ENCODE results near the gene DLG1. TPM values are rescaled to one million over a fixed set of nuclear protein-coding genes. Genes with fewer than 3 reads are reported as not detected.
"Not testable (repeated sequence)": the region's sequence is repeated elsewhere in the genome, so short reads cannot be mapped to it uniquely, and the experiment has no call there.

The DLG1 gene
- total RNA-seq, 1 donor from 2014 or later = 77.5 TPM

- H3K4me3 ChIP-seq = no peak overlapping the region
- no peaks in the 10 kb centered on the region for H3K4me1 ChIP-seq
- H3K9me3 ChIP-seq = no peaks in the 10 kb centered on the region
- intact Hi-C loops (cut with DNase I) = no loop called here
- H3K27ac ChIP-seq = no peak overlapping the region
- DNase-seq (no peak), ATAC-seq (no peak)
- no peaks in the 10 kb centered on the region for H3K27me3 ChIP-seq
- H3K36me3 ChIP-seq = peaks cover 7% of the 10 kb centered on the region
- no peak for TF ChIP-seq CTCF (IDR thresholded peaks at IDR 0.05)
Measured at GRCh38 chr3:197082871-197083270, 215.5 kb downstream of the DLG1 start.

- H3K36me3 ChIP-seq = peaks cover 21% of the 10 kb centered on the region
- no peak for TF ChIP-seq CTCF (IDR thresholded peaks at IDR 0.05)
- no peaks in the 10 kb centered on the region for H3K9me3 ChIP-seq
- H3K4me3 ChIP-seq = no peak overlapping the region
- no peaks in the 10 kb centered on the region for H3K4me1 ChIP-seq
- intact Hi-C loops (cut with DNase I) = no loop called here
- ATAC-seq (no peak), DNase-seq (no peak)
- H3K27ac ChIP-seq = no peak overlapping the region
- H3K27me3 ChIP-seq = no peaks in the 10 kb centered on the region
Measured at GRCh38 chr3:197080344-197080743, 218.1 kb downstream of the DLG1 start.

GRCh38 chr3:197076415-197076814 lies 222.0 kb downstream of the DLG1 start:
- no peak overlapping the region for H3K4me3 ChIP-seq
- H3K36me3 ChIP-seq = peaks cover 21% of the 10 kb centered on the region
- no peak for ATAC-seq
- no peaks in the 10 kb centered on the region for H3K27me3 ChIP-seq
- no peak for TF ChIP-seq CTCF (IDR thresholded peaks at IDR 0.05)
- DNase-seq = no peak
- H3K4me1 ChIP-seq = no peaks in the 10 kb centered on the region
- no peaks in the 10 kb centered on the region for H3K9me3 ChIP-seq
- no peak overlapping the region for H3K27ac ChIP-seq
- intact Hi-C loops (cut with DNase I) = no loop called here

GRCh38 chr3:197068077-197068476 lies 230.3 kb downstream of the DLG1 start:
- H3K4me3 ChIP-seq = no peak overlapping the region
- H3K27ac ChIP-seq = no peak overlapping the region
- peaks cover 34% of the 10 kb centered on the region for H3K36me3 ChIP-seq
- no peaks in the 10 kb centered on the region for H3K9me3 ChIP-seq
- intact Hi-C loops (cut with DNase I) = no loop called here
- ATAC-seq (no peak), DNase-seq (no peak)
- H3K27me3 ChIP-seq = no peaks in the 10 kb centered on the region
- TF ChIP-seq CTCF (IDR thresholded peaks at IDR 0.05) = no peak
- no peaks in the 10 kb centered on the region for H3K4me1 ChIP-seq

GRCh38 chr3:197064771-197065170 lies 233.6 kb downstream of the DLG1 start:
- H3K27me3 ChIP-seq = no peaks in the 10 kb centered on the region
- intact Hi-C loops (cut with DNase I) = no loop called here
- H3K4me3 ChIP-seq = no peak overlapping the region
- no peak for TF ChIP-seq CTCF (IDR thresholded peaks at IDR 0.05)
- no peaks in the 10 kb centered on the region for H3K4me1 ChIP-seq
- ATAC-seq (no peak), DNase-seq (no peak)
- H3K9me3 ChIP-seq = no peaks in the 10 kb centered on the region
- no peak overlapping the region for H3K27ac ChIP-seq
- H3K36me3 ChIP-seq = peaks cover 37% of the 10 kb centered on the region

GRCh38 chr3:197062446-197062845 lies 236.0 kb downstream of the DLG1 start:
- peaks cover 60% of the 10 kb centered on the region for H3K36me3 ChIP-seq
- no peak for ATAC-seq

GRCh38 chr3:197051637-197052036 lies 246.8 kb downstream of the DLG1 start:
- H3K27ac ChIP-seq; intact Hi-C loops (cut with DNase I); ATAC-seq; H3K9me3 ChIP-seq; DNase-seq; H3K4me1 ChIP-seq; H3K4me3 ChIP-seq; H3K27me3 ChIP-seq: not testable (repeated sequence)
- H3K36me3 ChIP-seq = peaks cover 57% of the 10 kb centered on the region

More at GRCh38 chr3:197062446-197062845, 236.0 kb downstream of the DLG1 start:
- Histone ChIP-seq H3K4me1 (no peaks in the 10 kb centered on the region), H3K9me3 (no peaks in the 10 kb centered on the region), H3K4me3 (no peak overlapping the region), H3K27ac (no peak overlapping the region), H3K27me3 (no peaks in the 10 kb centered on the region)
- intact Hi-C loops (cut with DNase I) = no loop called here
- no peak for TF ChIP-seq CTCF (IDR thresholded peaks at IDR 0.05)
- no peak for DNase-seq
